GM12864 (cell line): ENCODE measurements around the gene DQX1.

Experiments
- DNase-seq: peaks from one replicate; pipeline ENCODE4 v3.0.0-alpha.2; 2011; ENCODE audit warnings: low read depth
- H3K4me3 ChIP-seq: 2 replicates; pipeline ENCODE4 v1.5.1; 2011; ENCODE audit warnings: mild to moderate bottlenecking, low read depth, low read length, control low read depth
- TF ChIP-seq, protein P1 (sequence below): IDR thresholded peaks from 2 replicates; pipeline ENCODE4 v1.5.1; 2011; ENCODE audit warnings: low read depth, mild to moderate bottlenecking, moderate library complexity, low read length, control low read depth, inconsistent platforms; ENCODE audit errors: missing control alignments

Gene DQX1

DNA sequence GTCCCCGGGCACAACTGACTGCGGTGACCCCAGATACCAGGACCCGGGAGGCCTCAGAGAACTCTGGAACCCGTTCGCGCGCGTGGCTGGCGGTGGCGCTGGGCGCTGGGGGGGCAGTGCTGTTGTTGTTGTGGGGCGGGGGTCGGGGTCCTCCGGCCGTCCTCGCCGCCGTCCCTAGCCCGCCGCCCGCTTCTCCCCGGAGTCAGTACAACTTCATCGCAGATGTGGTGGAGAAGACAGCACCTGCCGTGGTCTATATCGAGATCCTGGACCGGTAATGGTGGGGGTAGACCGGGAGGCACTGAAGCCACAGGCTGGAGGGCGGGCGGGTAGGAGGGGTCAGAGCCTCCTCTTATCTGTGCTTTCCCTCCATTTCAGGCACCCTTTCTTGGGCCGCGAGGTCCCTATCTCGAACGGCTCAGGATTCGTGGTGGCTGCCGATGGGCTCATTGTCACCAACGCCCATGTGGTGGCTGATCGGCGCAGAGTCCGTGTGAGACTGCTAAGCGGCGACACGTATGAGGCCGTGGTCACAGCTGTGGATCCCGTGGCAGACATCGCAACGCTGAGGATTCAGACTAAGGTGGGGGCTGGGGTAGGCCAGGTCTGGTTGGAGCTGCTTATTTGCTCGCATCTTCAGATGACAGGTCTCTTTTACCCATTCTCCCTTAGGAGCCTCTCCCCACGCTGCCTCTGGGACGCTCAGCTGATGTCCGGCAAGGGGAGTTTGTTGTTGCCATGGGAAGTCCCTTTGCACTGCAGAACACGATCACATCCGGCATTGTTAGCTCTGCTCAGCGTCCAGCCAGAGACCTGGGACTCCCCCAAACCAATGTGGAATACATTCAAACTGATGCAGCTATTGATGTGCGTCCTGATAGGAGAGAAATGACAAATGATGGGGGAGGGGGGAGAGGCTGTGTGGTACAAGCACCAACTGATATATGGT is 4.5 kb upstream of the DQX1 start:
- DNase-seq = no peak

DNA sequence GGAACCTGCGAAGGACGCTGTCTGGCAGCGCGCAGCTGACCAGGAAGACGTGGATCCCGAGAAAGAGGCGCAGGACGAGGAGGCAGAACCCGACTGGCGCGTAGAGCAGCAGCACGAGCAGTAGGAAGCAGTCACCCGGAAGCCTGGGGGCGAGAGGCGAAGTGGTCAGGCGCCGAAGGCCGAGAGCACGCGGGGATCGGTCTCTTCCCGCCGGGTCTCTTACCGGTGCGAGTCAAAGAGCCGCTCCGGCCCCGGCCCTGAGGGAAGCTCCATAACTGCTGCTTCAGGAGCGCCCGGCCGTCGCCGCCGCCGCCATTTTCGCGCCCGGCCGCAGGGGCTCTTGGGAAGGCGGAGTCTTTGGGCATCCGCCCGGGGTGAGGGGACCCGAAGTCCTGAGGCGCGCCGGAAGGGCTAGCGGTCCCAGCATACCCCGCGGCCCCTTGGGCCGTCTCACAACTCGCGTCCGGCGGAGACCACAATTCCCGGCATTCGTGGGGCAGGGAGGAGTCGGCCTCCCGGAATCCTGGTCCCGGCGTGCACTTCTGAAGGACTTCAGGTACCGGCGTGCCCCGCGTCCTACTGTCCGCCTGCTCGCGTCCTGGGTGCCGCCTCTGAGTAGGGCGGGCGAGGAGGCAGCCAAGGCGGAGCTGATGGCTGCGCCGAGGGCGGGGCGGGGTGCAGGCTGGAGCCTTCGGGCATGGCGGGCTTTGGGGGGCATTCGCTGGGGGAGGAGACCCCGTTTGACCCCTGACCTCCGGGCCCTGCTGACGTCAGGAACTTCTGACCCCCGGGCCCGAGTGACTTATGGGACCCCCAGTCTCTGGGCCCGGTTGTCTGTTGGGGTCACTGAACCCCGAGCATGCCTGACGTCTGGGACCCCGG is 3.6 kb upstream of the DQX1 start, which contains the start of the genes AUP1 and HTRA2:
Gene AUP1, minus strand, starts transcription at position 350 of the 882 bp plus-strand sequence. Its CDS starts 77 bp downstream, at position 273.
Gene HTRA2, plus strand, starts transcription at position 577 of the 882 bp plus-strand sequence. Its CDS starts 74 bp downstream, at position 651.
- TF ChIP-seq, protein P1, sequence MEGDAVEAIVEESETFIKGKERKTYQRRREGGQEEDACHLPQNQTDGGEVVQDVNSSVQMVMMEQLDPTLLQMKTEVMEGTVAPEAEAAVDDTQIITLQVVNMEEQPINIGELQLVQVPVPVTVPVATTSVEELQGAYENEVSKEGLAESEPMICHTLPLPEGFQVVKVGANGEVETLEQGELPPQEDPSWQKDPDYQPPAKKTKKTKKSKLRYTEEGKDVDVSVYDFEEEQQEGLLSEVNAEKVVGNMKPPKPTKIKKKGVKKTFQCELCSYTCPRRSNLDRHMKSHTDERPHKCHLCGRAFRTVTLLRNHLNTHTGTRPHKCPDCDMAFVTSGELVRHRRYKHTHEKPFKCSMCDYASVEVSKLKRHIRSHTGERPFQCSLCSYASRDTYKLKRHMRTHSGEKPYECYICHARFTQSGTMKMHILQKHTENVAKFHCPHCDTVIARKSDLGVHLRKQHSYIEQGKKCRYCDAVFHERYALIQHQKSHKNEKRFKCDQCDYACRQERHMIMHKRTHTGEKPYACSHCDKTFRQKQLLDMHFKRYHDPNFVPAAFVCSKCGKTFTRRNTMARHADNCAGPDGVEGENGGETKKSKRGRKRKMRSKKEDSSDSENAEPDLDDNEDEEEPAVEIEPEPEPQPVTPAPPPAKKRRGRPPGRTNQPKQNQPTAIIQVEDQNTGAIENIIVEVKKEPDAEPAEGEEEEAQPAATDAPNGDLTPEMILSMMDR = no peak
- DNase-seq = peak; percentile 94
- peak within 1 kb of the TSS; percentile 99 for H3K4me3 ChIP-seq

More for the DNA sequence above, 4.5 kb upstream of the DQX1 start:
- TF ChIP-seq, protein P1 = no peak
- peak overlapping the region; percentile 99 for H3K4me3 ChIP-seq

DNA sequence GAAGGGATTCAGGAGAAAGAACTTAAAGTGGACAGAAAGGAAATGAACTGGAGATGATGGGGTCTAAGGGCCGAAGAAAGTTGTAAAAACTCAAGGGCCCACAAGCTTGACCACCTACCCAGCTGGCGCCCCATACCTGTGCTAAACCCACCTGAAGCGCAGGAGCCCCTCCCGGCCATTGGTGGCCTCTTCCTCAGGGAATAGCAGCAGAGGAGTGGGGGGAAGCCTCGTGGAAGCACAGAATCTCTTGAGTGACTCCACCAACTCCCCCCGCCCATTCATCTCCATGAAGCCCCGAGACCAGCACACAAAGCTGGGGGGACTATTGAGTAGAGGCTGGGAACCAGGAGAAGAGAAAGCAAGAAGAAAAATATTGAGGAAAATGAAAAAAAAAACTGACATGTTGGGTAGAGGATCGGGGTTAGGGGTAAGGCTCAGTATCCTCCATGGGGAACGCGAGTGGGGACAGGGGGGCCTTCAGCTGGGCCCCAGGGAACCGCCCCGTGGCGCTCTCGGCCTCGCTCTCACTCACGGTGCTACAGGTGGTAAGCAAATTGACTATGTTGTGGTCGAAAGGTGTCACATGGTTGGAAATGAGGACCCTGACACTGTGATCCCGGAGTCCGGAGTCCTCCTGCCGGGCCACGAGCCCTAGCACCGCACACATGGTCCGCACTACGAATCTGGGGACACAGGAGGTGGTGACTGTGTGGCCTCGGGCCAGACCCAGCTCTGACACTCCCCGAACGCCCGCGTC is 2.7 kb upstream of the DQX1 start:
- H3K4me3 ChIP-seq = peak overlapping the region; percentile 99

DNA sequence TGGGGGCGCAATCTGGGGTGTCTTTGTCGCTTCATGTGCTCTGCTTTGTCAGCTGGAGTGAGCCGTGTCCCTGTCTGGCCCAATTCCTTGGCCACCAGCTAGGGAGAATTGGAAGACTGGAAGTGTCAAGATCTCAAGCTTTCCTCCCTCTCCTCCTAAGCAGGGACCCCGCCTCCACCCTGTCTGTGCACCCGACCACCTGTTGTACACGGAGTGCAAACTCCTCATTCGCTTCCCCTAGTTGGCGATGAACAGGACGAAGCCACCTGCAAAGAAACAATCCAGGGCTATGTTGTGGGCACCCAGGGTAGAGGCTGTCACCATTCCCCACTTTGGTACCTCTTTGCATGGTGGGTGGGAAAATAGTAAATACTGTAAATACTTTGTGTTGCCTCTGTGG is 1.7 kb upstream of the DQX1 start:
- DNase-seq = no peak
- TF ChIP-seq, protein P1 = no peak
- H3K4me3 ChIP-seq = peak overlapping the region; percentile 99; the same call in 1 of the 2 replicates

More for the DNA sequence above, 2.7 kb upstream of the DQX1 start:
- TF ChIP-seq, protein P1 = no peak
- no peak for DNase-seq

DNA sequence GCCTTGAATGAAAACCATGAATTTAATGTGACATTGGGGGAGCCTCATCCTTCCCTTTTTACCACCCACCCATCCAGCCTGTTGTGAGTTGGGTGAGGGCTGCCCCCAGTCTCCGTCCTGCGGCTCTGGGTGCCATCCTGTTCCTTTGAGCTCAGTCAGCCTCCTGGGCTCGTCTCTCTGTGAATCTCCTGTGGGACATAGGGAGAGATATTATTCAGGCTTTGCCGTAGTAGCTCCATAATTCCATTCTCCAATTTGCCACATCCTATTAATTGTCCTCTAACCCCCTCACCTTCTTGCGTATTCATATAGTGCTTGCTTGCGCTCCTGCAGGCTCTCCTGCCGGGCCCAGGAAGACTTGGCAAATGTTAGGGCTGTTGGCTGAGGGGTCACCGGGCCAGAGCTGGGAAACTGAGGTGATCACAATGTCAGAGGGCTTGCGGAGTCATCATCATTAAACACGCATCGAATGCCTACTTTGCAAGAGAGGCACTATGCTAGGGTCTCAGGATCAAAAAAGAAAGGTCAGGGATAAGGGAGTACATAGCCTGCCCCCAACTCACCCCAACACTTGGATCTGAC is 709 bp upstream of the DQX1 start:
- DNase-seq = no peak
- TF ChIP-seq, protein P1 = no peak
- no peak overlapping the region for H3K4me3 ChIP-seq
